HL-60 (cell line): Measurements from ENCODE around the gene HIVEP1.

Source experiments
- CTCF ChIP-seq: IDR thresholded peaks from one replicate; pipeline ENCODE4 v1.5.1; 2011; ENCODE audit warnings: low read length, control low read depth, inconsistent platforms; ENCODE audit not compliant: insufficient read depth
- GABPA ChIP-seq: IDR thresholded peaks from 2 replicates; pipeline ENCODE4 v1.6.1; 2012; ENCODE audit warnings: low read depth
- POLR2AphosphoS5 ChIP-seq: IDR thresholded peaks from 2 replicates; pipeline ENCODE4 v1.6.1; 2012; ENCODE audit warnings: low read depth
- REST ChIP-seq: IDR thresholded peaks from 2 replicates; pipeline ENCODE4 v1.6.1; 2012; ENCODE audit warnings: low read depth; ENCODE audit not compliant: insufficient replicate concordance

- TF ChIP-seq CTCF (no peak), REST (no peak), GABPA (no peak), POLR2AphosphoS5 (no peak)
Observed at GRCh38 chr6:12064538-12065071, 52.5 kb downstream of the HIVEP1 start.
